BE2C (cell line): Measurements from ENCODE around the gene RNF4.
"Not testable (repeated sequence)": the region's sequence is repeated elsewhere in the genome, so short reads cannot be mapped to it uniquely, and the experiment has no call there.

Source experiments
- DNase-seq: peaks from one replicate; pipeline ENCODE4 v3.0.0-alpha.2; 2020
- H3K27me3 ChIP-seq: fragments of 250-450 bp; sonication (Bioruptor Pico); 2 replicates; pipeline ENCODE4 v1.5.1; 2020; ENCODE audit warnings: mild to moderate bottlenecking
- H3K36me3 ChIP-seq: fragments of 250-450 bp; sonication (Bioruptor Pico); 2 replicates; pipeline ENCODE4 v1.5.1; 2020; ENCODE audit warnings: mild to moderate bottlenecking
- H3K4me1 ChIP-seq: fragments of 250-450 bp; sonication (Bioruptor Pico); 2 replicates; pipeline ENCODE4 v1.5.1; 2020
- H3K4me3 ChIP-seq: 2 replicates; pipeline ENCODE4 v1.5.1; 2011; ENCODE audit warnings: low read depth, low read length
- H3K9me3 ChIP-seq: fragments of 250-450 bp; sonication (Bioruptor Pico); 2 replicates; pipeline ENCODE4 v1.5.1; 2020
- TF ChIP-seq, protein P1 (sequence below): IDR thresholded peaks from 2 replicates; pipeline ENCODE4 v1.5.1; 2012; ENCODE audit warnings: mild to moderate bottlenecking, low read depth, low read length

RNF4 gene

GRCh38 chr4:2507259-2507658, 38.4 kb downstream of the RNF4 start:
- DNase-seq, result no peak
- Histone ChIP-seq H3K9me3 (no peaks in the 10 kb centered on the region), H3K4me3 (no peak overlapping the region), H3K4me1 (no peaks in the 10 kb centered on the region), H3K36me3 (peaks cover 67% of the 10 kb centered on the region), H3K27me3 (no peaks in the 10 kb centered on the region)
- TF ChIP-seq, protein P1, sequence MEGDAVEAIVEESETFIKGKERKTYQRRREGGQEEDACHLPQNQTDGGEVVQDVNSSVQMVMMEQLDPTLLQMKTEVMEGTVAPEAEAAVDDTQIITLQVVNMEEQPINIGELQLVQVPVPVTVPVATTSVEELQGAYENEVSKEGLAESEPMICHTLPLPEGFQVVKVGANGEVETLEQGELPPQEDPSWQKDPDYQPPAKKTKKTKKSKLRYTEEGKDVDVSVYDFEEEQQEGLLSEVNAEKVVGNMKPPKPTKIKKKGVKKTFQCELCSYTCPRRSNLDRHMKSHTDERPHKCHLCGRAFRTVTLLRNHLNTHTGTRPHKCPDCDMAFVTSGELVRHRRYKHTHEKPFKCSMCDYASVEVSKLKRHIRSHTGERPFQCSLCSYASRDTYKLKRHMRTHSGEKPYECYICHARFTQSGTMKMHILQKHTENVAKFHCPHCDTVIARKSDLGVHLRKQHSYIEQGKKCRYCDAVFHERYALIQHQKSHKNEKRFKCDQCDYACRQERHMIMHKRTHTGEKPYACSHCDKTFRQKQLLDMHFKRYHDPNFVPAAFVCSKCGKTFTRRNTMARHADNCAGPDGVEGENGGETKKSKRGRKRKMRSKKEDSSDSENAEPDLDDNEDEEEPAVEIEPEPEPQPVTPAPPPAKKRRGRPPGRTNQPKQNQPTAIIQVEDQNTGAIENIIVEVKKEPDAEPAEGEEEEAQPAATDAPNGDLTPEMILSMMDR, result no peak

- peaks cover 73% of the 10 kb centered on the region for H3K36me3 ChIP-seq
- TF ChIP-seq, protein P1, result no peak
These were observed 38.9 kb downstream of the RNF4 start for GRCh38 chr4:2507855-2508254.

DNA sequence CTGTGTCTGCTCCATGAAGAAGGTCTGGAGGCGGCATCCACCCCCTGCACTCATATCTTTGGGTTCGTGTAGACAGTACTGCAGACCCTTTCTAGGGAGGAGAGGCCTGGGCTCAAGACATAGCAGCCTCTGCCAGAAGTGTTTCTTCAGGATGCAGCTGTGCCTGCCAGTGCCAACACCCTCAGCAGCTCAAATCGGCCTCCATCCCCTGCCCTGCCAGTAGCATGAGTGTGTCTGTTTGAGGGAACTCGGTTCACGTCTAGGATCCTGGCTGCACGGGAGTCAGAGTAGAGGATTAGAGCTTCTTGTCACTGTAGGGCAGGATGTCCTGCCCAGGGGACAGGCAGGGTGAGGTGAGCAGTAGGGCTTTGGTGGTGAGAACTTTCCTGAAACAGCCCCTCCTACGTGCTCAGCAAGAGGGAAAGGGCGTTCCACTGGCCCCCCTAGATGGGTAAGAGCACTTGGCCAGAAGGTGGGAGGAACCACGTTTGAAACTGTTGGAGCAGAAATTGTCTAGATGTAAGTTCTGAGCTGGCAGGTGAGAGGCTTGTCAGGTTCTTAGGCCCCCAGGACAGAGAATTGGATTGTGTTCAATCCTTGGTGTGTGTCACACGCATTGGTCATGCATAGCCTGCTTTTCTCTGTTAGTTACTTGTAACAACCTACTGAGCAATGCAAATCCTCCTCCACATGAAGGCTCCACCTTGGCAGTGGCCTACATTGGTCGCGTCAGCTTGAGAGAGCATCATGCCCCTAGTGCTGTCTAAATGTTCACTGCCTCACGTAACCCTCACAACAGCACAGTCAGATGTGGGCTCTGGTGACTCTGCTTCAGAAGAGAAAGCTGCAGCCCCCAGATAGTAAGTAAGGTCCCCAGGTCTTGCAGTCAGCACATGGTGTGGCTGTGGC, 41.7 kb downstream of the RNF4 start:
- Histone ChIP-seq H3K4me3 (no peak overlapping the region), H3K36me3 (peaks cover 75% of the 10 kb centered on the region), H3K9me3 (no peaks in the 10 kb centered on the region), H3K4me1 (no peaks in the 10 kb centered on the region), H3K27me3 (no peaks in the 10 kb centered on the region)
- TF ChIP-seq, protein P1, result no peak
- DNase-seq, result no peak

More at GRCh38 chr4:2507855-2508254, 38.9 kb downstream of the RNF4 start:
- Histone ChIP-seq H3K9me3 (no peaks in the 10 kb centered on the region), H3K4me1 (no peaks in the 10 kb centered on the region), H3K4me3 (no peak overlapping the region), H3K27me3 (no peaks in the 10 kb centered on the region)
- DNase-seq, result no peak

DNA sequence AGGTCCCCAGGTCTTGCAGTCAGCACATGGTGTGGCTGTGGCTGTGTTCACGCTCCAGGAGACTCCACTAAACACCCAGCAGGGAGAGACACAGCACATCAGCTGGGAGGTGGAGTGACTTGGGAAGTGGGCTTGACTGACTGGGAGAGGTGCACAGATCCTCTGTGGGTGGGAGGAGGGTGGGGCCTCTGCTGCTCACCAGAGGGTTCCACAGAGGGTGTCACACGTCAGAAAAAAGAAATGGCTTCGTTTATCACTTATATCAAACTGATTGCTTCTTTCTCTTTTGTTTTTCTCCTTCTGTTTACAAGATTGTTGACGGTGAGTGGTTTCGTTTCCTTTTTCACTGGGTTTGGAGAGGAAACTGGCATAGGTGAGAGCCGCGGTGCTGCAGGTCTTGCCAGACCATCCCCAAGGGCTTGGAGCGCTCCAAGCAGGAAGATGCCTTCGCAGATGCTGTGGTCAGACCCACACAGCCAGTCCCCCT, 42.8 kb downstream of the RNF4 start:
- H3K36me3 ChIP-seq, result peaks cover 74% of the 10 kb centered on the region
- no peak for DNase-seq
- no peaks in the 10 kb centered on the region for H3K4me1 ChIP-seq
- no peaks in the 10 kb centered on the region for H3K27me3 ChIP-seq
- TF ChIP-seq, protein P1, result no peak
- H3K4me3 ChIP-seq, result no peak overlapping the region
- no peaks in the 10 kb centered on the region for H3K9me3 ChIP-seq

GRCh38 chr4:2512396-2513135, 43.7 kb downstream of the RNF4 start:
- TF ChIP-seq, protein P1, result no peak
- H3K4me3 ChIP-seq, result no peak overlapping the region
- no peaks in the 10 kb centered on the region for H3K9me3 ChIP-seq
- H3K36me3 ChIP-seq, result peaks cover 68% of the 10 kb centered on the region
- no peaks in the 10 kb centered on the region for H3K4me1 ChIP-seq
- DNase-seq, result no peak
- H3K27me3 ChIP-seq, result no peaks in the 10 kb centered on the region

- H3K9me3 ChIP-seq, H3K4me3 ChIP-seq, H3K27me3 ChIP-seq, DNase-seq, H3K4me1 ChIP-seq: not testable (repeated sequence)
- peaks cover 56% of the 10 kb centered on the region for H3K36me3 ChIP-seq
These were observed 45.3 kb downstream of the RNF4 start for GRCh38 chr4:2514193-2514592.

GRCh38 chr4:2514944-2515343, 46.0 kb downstream of the RNF4 start:
- H3K4me1 ChIP-seq, H3K27me3 ChIP-seq, H3K9me3 ChIP-seq, DNase-seq, H3K4me3 ChIP-seq: not testable (repeated sequence)
- H3K36me3 ChIP-seq, result peaks cover 49% of the 10 kb centered on the region
